ENCODE results near the gene FLAD1.

DNA sequence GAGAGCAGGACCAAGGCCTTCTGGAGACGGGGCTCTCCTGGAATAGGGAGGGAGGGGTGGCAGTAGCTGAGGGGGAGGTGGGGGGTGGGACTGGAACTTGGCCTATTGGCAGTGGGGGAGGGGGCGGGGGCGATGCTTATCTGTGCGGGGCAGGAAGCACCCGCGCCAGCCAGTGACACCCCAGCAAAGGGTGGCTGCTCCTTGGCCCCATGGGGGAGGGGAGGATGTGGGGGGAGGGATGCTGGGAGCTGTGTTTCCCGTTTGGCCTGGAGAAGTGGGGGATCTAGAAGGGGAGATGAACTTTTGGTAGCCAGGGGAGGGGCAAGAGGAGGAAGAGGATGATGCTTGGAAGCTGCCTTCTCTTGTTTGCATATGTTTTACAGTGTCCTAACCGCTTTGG is 30.5 kb downstream of the FLAD1 start:
- TF ChIP-seq CTCF (IDR thresholded peaks at IDR 0.05) (no peak), POLR2AphosphoS5 (IDR thresholded peaks at IDR 0.05; ENCODE audit: low read depth, low read length) (no peak), REST (IDR thresholded peaks at IDR 0.05; ENCODE audit: insufficient read depth in 1 of 2, low read depth in 2 of 2, low read length in 1 of 2) (no peak)

All from Panc1 (cell line).